Measurements from ENCODE around the gene DPF3.

Gene DPF3

GRCh38 chr14:72708222-72708621 is 185.7 kb downstream of the DPF3 start:
- in situ Hi-C loops (cut with HindIII; ENCODE audit: low sequenced_read_pairs) = no loop called here
- no peak for DNase-seq (ENCODE audit: low read depth)
- TF ChIP-seq CTCF (IDR thresholded peaks at IDR 0.05; ENCODE audit: low read depth, low read length, missing control alignments) = no peak
- H3K4me3 ChIP-seq (ENCODE audit: low read depth, low read length) = no peak overlapping the region

GRCh38 chr14:72706485-72706884 is 187.4 kb downstream of the DPF3 start:
- in situ Hi-C loops (cut with HindIII; ENCODE audit: low sequenced_read_pairs) = no loop called here
- TF ChIP-seq CTCF (IDR thresholded peaks at IDR 0.05; ENCODE audit: low read depth, low read length, missing control alignments) = no peak
- DNase-seq (ENCODE audit: low read depth) = no peak
- no peak overlapping the region for H3K4me3 ChIP-seq (ENCODE audit: low read depth, low read length)

GRCh38 chr14:72704502-72704901 is 189.4 kb downstream of the DPF3 start:
- in situ Hi-C loops (cut with HindIII; ENCODE audit: low sequenced_read_pairs) = no loop called here
- H3K4me3 ChIP-seq (ENCODE audit: low read depth, low read length) = no peak overlapping the region
- no peak for DNase-seq (ENCODE audit: low read depth)
- TF ChIP-seq CTCF (IDR thresholded peaks at IDR 0.05; ENCODE audit: low read depth, low read length, missing control alignments) = no peak

GRCh38 chr14:72701605-72702004 is 192.3 kb downstream of the DPF3 start:
- H3K4me3 ChIP-seq (ENCODE audit: low read depth, low read length) = no peak overlapping the region
- in situ Hi-C loops (cut with HindIII; ENCODE audit: low sequenced_read_pairs) = no loop called here
- no peak for TF ChIP-seq CTCF (IDR thresholded peaks at IDR 0.05; ENCODE audit: low read depth, low read length, missing control alignments)
- DNase-seq (ENCODE audit: low read depth) = peak; percentile 15

- no peak overlapping the region for H3K4me3 ChIP-seq (ENCODE audit: low read depth, low read length)
- in situ Hi-C loops (cut with HindIII; ENCODE audit: low sequenced_read_pairs) = no loop called here
- no peak for TF ChIP-seq CTCF (IDR thresholded peaks at IDR 0.05; ENCODE audit: low read depth, low read length, missing control alignments)
Observed at GRCh38 chr14:72701237-72701565, 192.7 kb downstream of the DPF3 start.

GRCh38 chr14:72700338-72701236 is 193.3 kb downstream of the DPF3 start:
- no peak for DNase-seq (ENCODE audit: low read depth)
- TF ChIP-seq CTCF (IDR thresholded peaks at IDR 0.05; ENCODE audit: low read depth, low read length, missing control alignments) = no peak
- in situ Hi-C loops (cut with HindIII; ENCODE audit: low sequenced_read_pairs) = no loop called here
- H3K4me3 ChIP-seq (ENCODE audit: low read depth, low read length) = no peak overlapping the region

More at GRCh38 chr14:72701237-72701565, 192.7 kb downstream of the DPF3 start:
- DNase-seq (ENCODE audit: low read depth) = no peak
